ENCODE data around the gene ARHGAP33. TPM values are rescaled to one million over a fixed set of nuclear protein-coding genes. Genes with fewer than 3 reads are reported as not detected.

ARHGAP33 gene
- polyA plus RNA-seq, 1 donor from 2014 or later: 20.5 TPM

DNA sequence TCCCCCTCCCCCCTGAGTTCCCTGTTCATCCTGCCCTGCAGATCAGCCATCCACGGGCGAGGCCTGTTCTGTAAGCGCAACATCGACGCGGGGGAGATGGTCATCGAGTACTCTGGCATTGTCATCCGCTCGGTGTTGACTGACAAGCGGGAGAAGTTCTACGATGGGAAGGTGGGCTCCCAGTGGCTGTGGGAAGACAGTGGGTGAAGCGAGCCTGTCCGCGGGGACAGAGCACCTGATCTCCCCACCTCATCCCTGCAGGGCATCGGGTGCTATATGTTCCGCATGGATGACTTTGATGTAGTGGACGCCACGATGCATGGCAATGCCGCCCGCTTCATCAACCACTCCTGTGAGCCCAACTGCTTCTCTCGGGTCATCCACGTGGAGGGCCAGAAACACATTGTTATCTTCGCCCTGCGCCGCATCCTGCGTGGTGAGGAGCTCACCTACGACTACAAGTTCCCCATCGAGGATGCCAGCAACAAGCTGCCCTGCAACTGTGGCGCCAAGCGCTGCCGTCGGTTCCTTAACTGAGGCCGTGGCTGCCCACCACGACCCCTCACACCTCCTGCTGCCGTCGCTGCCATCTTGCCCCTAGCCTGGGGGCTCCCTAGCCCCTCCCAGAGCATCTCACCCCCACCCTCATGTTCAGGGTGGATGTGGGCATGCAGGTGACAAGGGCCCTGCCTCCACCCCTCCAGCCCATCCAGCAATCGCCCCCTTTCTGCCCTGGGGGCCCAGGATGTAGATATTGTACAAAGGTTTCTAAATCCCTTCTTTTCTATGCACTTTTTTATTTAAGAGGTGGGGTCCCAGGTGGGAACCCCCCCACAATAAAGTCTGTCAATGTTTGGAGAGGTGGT, 37.1 kb upstream of the ARHGAP33 start:
- Histone ChIP-seq H3K9me2 (ENCODE audit: insufficient read depth, low read length) (no peaks in the 10 kb centered on the region), H3K27ac (ENCODE audit: low read length) (no peak overlapping the region), H3K27me3 (ENCODE audit: insufficient read depth, low read depth, low read length) (no peaks in the 10 kb centered on the region), H3K9ac (ENCODE audit: low read length) (no peak overlapping the region), H3K79me2 (replicated peaks; ENCODE audit: insufficient read depth, low read length) (no peaks in the 10 kb centered on the region), H3K9me3 (ENCODE audit: low read length) (no peaks in the 10 kb centered on the region), H3K36me3 (ENCODE audit: insufficient read depth, low read length) (no peaks in the 10 kb centered on the region), H3K4me2 (ENCODE audit: low read length) (no peak overlapping the region), H3K4me3 (ENCODE audit: low read length) (no peak overlapping the region), H4K20me1 (ENCODE audit: insufficient read depth) (no peaks in the 10 kb centered on the region), H2AFZ (ENCODE audit: low read depth, low read length) (no peak overlapping the region), H3F3A (ENCODE audit: insufficient read depth, low read length, poor library complexity, severe bottlenecking) (no peaks in the 10 kb centered on the region)
- TF ChIP-seq TAF1 (IDR thresholded peaks at IDR 0.05; ENCODE audit: low read depth) (no peak), MXI1 (conservative IDR thresholded peaks at IDR 0.05; ENCODE audit: poor library complexity, severe bottlenecking) (no peak), SMC3 (conservative IDR thresholded peaks at IDR 0.05; ENCODE audit: poor library complexity) (no peak), EZH2 (IDR thresholded peaks at IDR 0.05; ENCODE audit: borderline replicate concordance, insufficient read depth, low read length, poor library complexity, severe bottlenecking) (no peak), EP300 (conservative IDR thresholded peaks at IDR 0.05; ENCODE audit: poor library complexity, severe bottlenecking) (no peak), POLR2AphosphoS5 (IDR thresholded peaks at IDR 0.05) (no peak), RAD21 (conservative IDR thresholded peaks at IDR 0.05) (no peak)
- TF ChIP-seq, protein P1, sequence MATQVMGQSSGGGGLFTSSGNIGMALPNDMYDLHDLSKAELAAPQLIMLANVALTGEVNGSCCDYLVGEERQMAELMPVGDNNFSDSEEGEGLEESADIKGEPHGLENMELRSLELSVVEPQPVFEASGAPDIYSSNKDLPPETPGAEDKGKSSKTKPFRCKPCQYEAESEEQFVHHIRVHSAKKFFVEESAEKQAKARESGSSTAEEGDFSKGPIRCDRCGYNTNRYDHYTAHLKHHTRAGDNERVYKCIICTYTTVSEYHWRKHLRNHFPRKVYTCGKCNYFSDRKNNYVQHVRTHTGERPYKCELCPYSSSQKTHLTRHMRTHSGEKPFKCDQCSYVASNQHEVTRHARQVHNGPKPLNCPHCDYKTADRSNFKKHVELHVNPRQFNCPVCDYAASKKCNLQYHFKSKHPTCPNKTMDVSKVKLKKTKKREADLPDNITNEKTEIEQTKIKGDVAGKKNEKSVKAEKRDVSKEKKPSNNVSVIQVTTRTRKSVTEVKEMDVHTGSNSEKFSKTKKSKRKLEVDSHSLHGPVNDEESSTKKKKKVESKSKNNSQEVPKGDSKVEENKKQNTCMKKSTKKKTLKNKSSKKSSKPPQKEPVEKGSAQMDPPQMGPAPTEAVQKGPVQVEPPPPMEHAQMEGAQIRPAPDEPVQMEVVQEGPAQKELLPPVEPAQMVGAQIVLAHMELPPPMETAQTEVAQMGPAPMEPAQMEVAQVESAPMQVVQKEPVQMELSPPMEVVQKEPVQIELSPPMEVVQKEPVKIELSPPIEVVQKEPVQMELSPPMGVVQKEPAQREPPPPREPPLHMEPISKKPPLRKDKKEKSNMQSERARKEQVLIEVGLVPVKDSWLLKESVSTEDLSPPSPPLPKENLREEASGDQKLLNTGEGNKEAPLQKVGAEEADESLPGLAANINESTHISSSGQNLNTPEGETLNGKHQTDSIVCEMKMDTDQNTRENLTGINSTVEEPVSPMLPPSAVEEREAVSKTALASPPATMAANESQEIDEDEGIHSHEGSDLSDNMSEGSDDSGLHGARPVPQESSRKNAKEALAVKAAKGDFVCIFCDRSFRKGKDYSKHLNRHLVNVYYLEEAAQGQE (IDR thresholded peaks at IDR 0.05; ENCODE audit: borderline replicate concordance): no peak
- TF ChIP-seq, protein P2, sequence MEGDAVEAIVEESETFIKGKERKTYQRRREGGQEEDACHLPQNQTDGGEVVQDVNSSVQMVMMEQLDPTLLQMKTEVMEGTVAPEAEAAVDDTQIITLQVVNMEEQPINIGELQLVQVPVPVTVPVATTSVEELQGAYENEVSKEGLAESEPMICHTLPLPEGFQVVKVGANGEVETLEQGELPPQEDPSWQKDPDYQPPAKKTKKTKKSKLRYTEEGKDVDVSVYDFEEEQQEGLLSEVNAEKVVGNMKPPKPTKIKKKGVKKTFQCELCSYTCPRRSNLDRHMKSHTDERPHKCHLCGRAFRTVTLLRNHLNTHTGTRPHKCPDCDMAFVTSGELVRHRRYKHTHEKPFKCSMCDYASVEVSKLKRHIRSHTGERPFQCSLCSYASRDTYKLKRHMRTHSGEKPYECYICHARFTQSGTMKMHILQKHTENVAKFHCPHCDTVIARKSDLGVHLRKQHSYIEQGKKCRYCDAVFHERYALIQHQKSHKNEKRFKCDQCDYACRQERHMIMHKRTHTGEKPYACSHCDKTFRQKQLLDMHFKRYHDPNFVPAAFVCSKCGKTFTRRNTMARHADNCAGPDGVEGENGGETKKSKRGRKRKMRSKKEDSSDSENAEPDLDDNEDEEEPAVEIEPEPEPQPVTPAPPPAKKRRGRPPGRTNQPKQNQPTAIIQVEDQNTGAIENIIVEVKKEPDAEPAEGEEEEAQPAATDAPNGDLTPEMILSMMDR (IDR thresholded peaks at IDR 0.05; ENCODE audit: poor library complexity, severe bottlenecking): no peak

DNA sequence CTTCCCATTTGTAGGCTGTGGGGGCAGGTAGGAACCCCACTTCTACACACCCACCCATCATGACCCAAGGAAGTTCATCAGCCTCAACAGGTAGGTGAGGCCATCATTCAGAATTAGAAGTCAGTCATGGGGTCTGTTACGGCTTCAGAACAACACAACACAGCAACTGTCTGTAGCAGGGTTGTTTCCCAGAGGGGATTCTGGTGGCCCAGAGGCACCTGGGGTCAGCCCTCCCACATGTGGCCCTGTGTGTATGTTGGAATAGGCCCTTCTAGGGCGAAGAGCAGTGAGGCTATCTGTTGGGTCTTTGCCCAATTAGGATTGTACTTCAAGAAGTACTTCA, 36.5 kb upstream of the ARHGAP33 start:
- H3K9me2 ChIP-seq (ENCODE audit: insufficient read depth, low read length): no peaks in the 10 kb centered on the region
- H3F3A ChIP-seq (ENCODE audit: insufficient read depth, low read length, poor library complexity, severe bottlenecking): no peaks in the 10 kb centered on the region
- no peak overlapping the region for H3K4me3 ChIP-seq (ENCODE audit: low read length)
- H4K20me1 ChIP-seq (ENCODE audit: insufficient read depth): no peaks in the 10 kb centered on the region
- no peak overlapping the region for H3K27ac ChIP-seq (ENCODE audit: low read length)
- TF ChIP-seq EZH2 (IDR thresholded peaks at IDR 0.05; ENCODE audit: borderline replicate concordance, insufficient read depth, low read length, poor library complexity, severe bottlenecking): no peak
- no peak for TF ChIP-seq TAF1 (IDR thresholded peaks at IDR 0.05; ENCODE audit: low read depth)
- H2AFZ ChIP-seq (ENCODE audit: low read depth, low read length): no peak overlapping the region
- no peaks in the 10 kb centered on the region for H3K9me3 ChIP-seq (ENCODE audit: low read length)
- no peaks in the 10 kb centered on the region for H3K79me2 ChIP-seq (replicated peaks; ENCODE audit: insufficient read depth, low read length)
- no peaks in the 10 kb centered on the region for H3K36me3 ChIP-seq (ENCODE audit: insufficient read depth, low read length)
- no peaks in the 10 kb centered on the region for H3K27me3 ChIP-seq (ENCODE audit: insufficient read depth, low read depth, low read length)
- no peak overlapping the region for H3K9ac ChIP-seq (ENCODE audit: low read length)
- no peak overlapping the region for H3K4me2 ChIP-seq (ENCODE audit: low read length)
